Measurements from ENCODE around the gene TNIK.
"Not testable (repeated sequence)": the region's sequence is repeated elsewhere in the genome, so short reads cannot be mapped to it uniquely, and the experiment has no call there.

Gene TNIK

GRCh38 chr3:171249245-171249644, 211.0 kb downstream of the TNIK start:
- TF ChIP-seq CTCF (IDR thresholded peaks at IDR 0.05; ENCODE audit: borderline replicate concordance, control extremely low read depth, extremely low read depth, insufficient read depth, missing control alignments): no peak
- in situ Hi-C loops (cut with MboI; ENCODE audit: low sequenced_read_pairs, unreplicated experiment): no loop called here
- no peak for DNase-seq (ENCODE audit: low spot score)

GRCh38 chr3:171248426-171249111, 211.6 kb downstream of the TNIK start:
- TF ChIP-seq CTCF (IDR thresholded peaks at IDR 0.05; ENCODE audit: borderline replicate concordance, control extremely low read depth, extremely low read depth, insufficient read depth, missing control alignments): no peak
- peak; percentile 55 for DNase-seq (ENCODE audit: low spot score)
- in situ Hi-C loops (cut with MboI; ENCODE audit: low sequenced_read_pairs, unreplicated experiment): no loop called here

- TF ChIP-seq CTCF (IDR thresholded peaks at IDR 0.05; ENCODE audit: borderline replicate concordance, control extremely low read depth, extremely low read depth, insufficient read depth, missing control alignments): no peak
- in situ Hi-C loops (cut with MboI; ENCODE audit: low sequenced_read_pairs, unreplicated experiment): no loop called here
- no peak for DNase-seq (ENCODE audit: low spot score)
These were observed 214.1 kb downstream of the TNIK start for GRCh38 chr3:171245796-171246765.

- no peak for TF ChIP-seq CTCF (IDR thresholded peaks at IDR 0.05; ENCODE audit: borderline replicate concordance, control extremely low read depth, extremely low read depth, insufficient read depth, missing control alignments)
- in situ Hi-C loops (cut with MboI; ENCODE audit: low sequenced_read_pairs, unreplicated experiment): no loop called here
- DNase-seq (ENCODE audit: low spot score): no peak
These were observed 217.3 kb downstream of the TNIK start for GRCh38 chr3:171242951-171243350.

- no peak for DNase-seq (ENCODE audit: low spot score)
- no peak for TF ChIP-seq CTCF (IDR thresholded peaks at IDR 0.05; ENCODE audit: borderline replicate concordance, control extremely low read depth, extremely low read depth, insufficient read depth, missing control alignments)
- in situ Hi-C loops (cut with MboI; ENCODE audit: low sequenced_read_pairs, unreplicated experiment): no loop called here
These were observed 218.0 kb downstream of the TNIK start for GRCh38 chr3:171242170-171242569.

GRCh38 chr3:171241655-171242054, 218.6 kb downstream of the TNIK start:
- DNase-seq (ENCODE audit: low spot score); in situ Hi-C loops (cut with MboI; ENCODE audit: low sequenced_read_pairs, unreplicated experiment): not testable (repeated sequence)

GRCh38 chr3:171240504-171240835, 219.7 kb downstream of the TNIK start:
- no peak for DNase-seq (ENCODE audit: low spot score)
- TF ChIP-seq CTCF (IDR thresholded peaks at IDR 0.05; ENCODE audit: borderline replicate concordance, control extremely low read depth, extremely low read depth, insufficient read depth, missing control alignments): no peak
- in situ Hi-C loops (cut with MboI; ENCODE audit: low sequenced_read_pairs, unreplicated experiment): no loop called here

Data from GM13976 (cell line).